Adrenal gland (tissue), 12 donors: ENCODE data around the gene CARD18. TPM values are rescaled to one million over a fixed set of nuclear protein-coding genes. Genes with fewer than 3 reads are reported as not detected.

Experiments used
- DNase-seq, 7 donors: peaks; one replicate each; pipeline ENCODE4 v3.0.0-alpha.2; 2019 to 2020
- H3K27ac ChIP-seq, 5 donors: fragments of 200-600 bp; sonication (generic) in 4 of 5; 1 replicate in 3 of 5; 2 replicates in 2 of 5; pipeline versions ENCODE4 v1.5.1 to v1.8.0; 2016 to 2020; ENCODE audit warnings: mild to moderate bottlenecking in 1 of 5
- H3K27me3 ChIP-seq: fragments of 200-600 bp; 2 replicates; pipeline ENCODE4 v1.8.0; 2021
- H3K36me3 ChIP-seq, 2 donors: fragments of 200-600 bp; replicated peaks in 1 of 2; 1 replicate in 1 of 2; 2 replicates in 1 of 2; pipeline versions ENCODE4 v1.5.1 to v1.8.0; 2018 to 2022
- H3K4me1 ChIP-seq, 2 donors: fragments of 200-600 bp; replicated peaks in 1 of 2; 1 replicate in 1 of 2; 2 replicates in 1 of 2; pipeline versions ENCODE4 v1.5.1 to v1.8.0; 2018 to 2021
- H3K4me3 ChIP-seq, 4 donors: fragments of 200-600 bp; sonication (generic) in 3 of 4; one replicate each; pipeline ENCODE4 v1.5.1; 2016 to 2018
- H3K9me3 ChIP-seq, 3 donors: fragments of 200-600 bp; sonication (generic) in 1 of 3; replicated peaks in 1 of 3; 1 replicate in 2 of 3; 2 replicates in 1 of 3; pipeline versions ENCODE4 v1.5.1 to v1.8.0; 2016 to 2021
- CTCF ChIP-seq, 6 experiments: fragments of 450-650 bp in 4 of 6; fragments of 200-600 bp in 2 of 6; sonication (generic) in 1 of 6; IDR thresholded peaks; 1 replicate in 5 of 6; 2 replicates in 1 of 6; pipeline versions ENCODE4 v1.5.1 to v1.8.0; 2016 to 2021; ENCODE audit warnings: antibody characterized with exemption in 6 of 6, mild to moderate bottlenecking in 2 of 6, moderate library complexity in 1 of 6
- POLR2A ChIP-seq, 2 donors: fragments of 450-650 bp; IDR thresholded peaks; one replicate each; pipeline ENCODE4 v1.6.1; 2017; ENCODE audit warnings: antibody characterized with exemption in 2 of 2, mild to moderate bottlenecking in 2 of 2, moderate library complexity in 1 of 2
- WGBS, 4 donors: extraction: QIAGEN DNeasy Blood & Tissue Kit in 2 of 4; methylation state at CpG; one replicate each; pipeline versions ENCODE4 v1.1.5 to v1.1.7; 2013 to 2017; 5-methylcytosine and 5-hydroxymethylcytosine counted together
- intact Hi-C, 2 donors: fragments of 100-400 bp; cut with DNase I; formaldehyde crosslinking; loops; one replicate each; pipeline versions ENCODE4 v1.14.1 to v1.15.0; 2022 to 2023
- polyA plus RNA-seq, 3 donors: library from polyadenylated mRNA; stranded (reverse); fragments of 200-250 nt in 2 of 3; fragments of 350-450 nt in 1 of 3; fragmentation: Illumina TruSeq in 1 of 3; extraction: RNeasy Lipid Tissue Mini Kit (QIAGEN cat#74804) in 1 of 3; gene quantifications; one replicate each; pipeline ENCODE4 v1.2.3, GENCODE V29; 2013 to 2014
- total RNA-seq, 9 donors: library from RNA; depleted of rRNA in 4 of 9; stranded (reverse); fragments of >200 nt in 4 of 9; fragments of 120-200 nt in 1 of 9; fragmentation: NEBNext Ultra II Directional in 1 of 9; extraction: Animal tissue kit (Norgen Biotek cat#: 25700) in 1 of 9; gene quantifications; one replicate each; pipeline versions ENCODE4 v1.1.0 to v1.2.4, GENCODE V29; 2013 to 2023
- donor health status: healthy with polysubstance abuse.
- donor health status: Bipolar disorder and iron deficiency.
- donor health status: DM: yes; HTN: yes; CAD: no.
- donor health status: DM: no; HTN: no; CAD: no.
- donor health status: DM: no; HTN: no; CAD: no.
- donor health status: DM: yes; HTN: yes; CAD: no.

CARD18 gene
- total and polyA plus RNA-seq, 12 donors, result not detected

GRCh38 chr11:105152560-105152959, 13.0 kb upstream of the CARD18 start:
- Histone ChIP-seq H3K9me3 (peaks cover 0 to 4% (median 0%) of the 10 kb centered on the region in 3 donors), H3K4me3 (no peak overlapping the region), H3K4me1 (no peaks in the 10 kb centered on the region), H3K36me3 (no peaks in the 10 kb centered on the region), H3K27me3 (no peaks in the 10 kb centered on the region), H3K27ac (no peak overlapping the region)
- no peak for TF ChIP-seq POLR2A (IDR thresholded peaks at IDR 0.05)
- no peak for TF ChIP-seq CTCF (IDR thresholded peaks at IDR 0.05)
- intact Hi-C loops, result no loop called here
- no peak for DNase-seq
- WGBS, 4 donors, result 61 to 76% (median 67%) methylated on average over 5 of the region's 5 CpGs

GRCh38 chr11:105152021-105152512, 12.5 kb upstream of the CARD18 start:
- H3K27me3 ChIP-seq, result no peaks in the 10 kb centered on the region
- no peak for TF ChIP-seq CTCF (IDR thresholded peaks at IDR 0.05)
- no peak for TF ChIP-seq POLR2A (IDR thresholded peaks at IDR 0.05)
- H3K9me3 ChIP-seq, result peaks cover 0 to 4% (median 0%) of the 10 kb centered on the region in 3 donors
- WGBS, 4 donors, result 66 to 74% (median 69%) methylated on average over 6 of the region's 6 CpGs
- no peak overlapping the region for H3K4me3 ChIP-seq
- H3K27ac ChIP-seq, result no peak overlapping the region
- DNase-seq, result no peak
- no peaks in the 10 kb centered on the region for H3K36me3 ChIP-seq
- H3K4me1 ChIP-seq, result no peaks in the 10 kb centered on the region
- intact Hi-C loops, result no loop called here

- H3K36me3 ChIP-seq, result no peaks in the 10 kb centered on the region
- H3K27ac ChIP-seq, result no peak overlapping the region
- H3K4me3 ChIP-seq, result no peak overlapping the region
- H3K27me3 ChIP-seq, result no peaks in the 10 kb centered on the region
- intact Hi-C loops, result no loop called here
- no peak for TF ChIP-seq POLR2A (IDR thresholded peaks at IDR 0.05)
- TF ChIP-seq CTCF (IDR thresholded peaks at IDR 0.05), result no peak
- DNase-seq, result no peak
- peaks cover 0 to 4% (median 0%) of the 10 kb centered on the region in 3 donors for H3K9me3 ChIP-seq
- no peaks in the 10 kb centered on the region for H3K4me1 ChIP-seq
Observed at GRCh38 chr11:105149477-105149876, 9.9 kb upstream of the CARD18 start.

- Histone ChIP-seq H3K4me1 (no peaks in the 10 kb centered on the region), H3K9me3 (peaks cover 0 to 4% (median 0%) of the 10 kb centered on the region in 3 donors)
Observed at GRCh38 chr11:105148241-105148640, 8.7 kb upstream of the CARD18 start.

More at GRCh38 chr11:105148241-105148640, 8.7 kb upstream of the CARD18 start:
- no peak for DNase-seq
- TF ChIP-seq POLR2A (IDR thresholded peaks at IDR 0.05) (no peak), CTCF (IDR thresholded peaks at IDR 0.05) (no peak)
- intact Hi-C loops, result no loop called here
- 76 to 83% (median 80%) methylated on average over 5 of the region's 5 CpGs for WGBS, 4 donors
- no peaks in the 10 kb centered on the region for H3K36me3 ChIP-seq
- H3K4me3 ChIP-seq, result no peak overlapping the region
- no peak overlapping the region for H3K27ac ChIP-seq
- H3K27me3 ChIP-seq, result no peaks in the 10 kb centered on the region
